ENCODE data around the gene ETS2.

Gene ETS2

GRCh38 chr21:38795475-38795874 is 10.3 kb upstream of the ETS2 start:
- DNase-seq (ENCODE audit: low spot score) (no peak), ATAC-seq (ENCODE audit: low read depth) (no peak)
- H3K36me3 ChIP-seq (ENCODE audit: low read depth), result no peaks in the 10 kb centered on the region
- H3K27me3 ChIP-seq (ENCODE audit: insufficient read depth, poor library complexity, severe bottlenecking), result no peaks in the 10 kb centered on the region
- H3K27ac ChIP-seq (ENCODE audit: poor library complexity, severe bottlenecking), result no peak overlapping the region
- H3K9me3 ChIP-seq (ENCODE audit: severe bottlenecking), result no peaks in the 10 kb centered on the region
- TF ChIP-seq, protein P1, sequence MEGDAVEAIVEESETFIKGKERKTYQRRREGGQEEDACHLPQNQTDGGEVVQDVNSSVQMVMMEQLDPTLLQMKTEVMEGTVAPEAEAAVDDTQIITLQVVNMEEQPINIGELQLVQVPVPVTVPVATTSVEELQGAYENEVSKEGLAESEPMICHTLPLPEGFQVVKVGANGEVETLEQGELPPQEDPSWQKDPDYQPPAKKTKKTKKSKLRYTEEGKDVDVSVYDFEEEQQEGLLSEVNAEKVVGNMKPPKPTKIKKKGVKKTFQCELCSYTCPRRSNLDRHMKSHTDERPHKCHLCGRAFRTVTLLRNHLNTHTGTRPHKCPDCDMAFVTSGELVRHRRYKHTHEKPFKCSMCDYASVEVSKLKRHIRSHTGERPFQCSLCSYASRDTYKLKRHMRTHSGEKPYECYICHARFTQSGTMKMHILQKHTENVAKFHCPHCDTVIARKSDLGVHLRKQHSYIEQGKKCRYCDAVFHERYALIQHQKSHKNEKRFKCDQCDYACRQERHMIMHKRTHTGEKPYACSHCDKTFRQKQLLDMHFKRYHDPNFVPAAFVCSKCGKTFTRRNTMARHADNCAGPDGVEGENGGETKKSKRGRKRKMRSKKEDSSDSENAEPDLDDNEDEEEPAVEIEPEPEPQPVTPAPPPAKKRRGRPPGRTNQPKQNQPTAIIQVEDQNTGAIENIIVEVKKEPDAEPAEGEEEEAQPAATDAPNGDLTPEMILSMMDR (IDR thresholded peaks at IDR 0.05; ENCODE audit: poor library complexity, severe bottlenecking), result no peak
- H3K4me1 ChIP-seq (ENCODE audit: insufficient read depth, poor library complexity, severe bottlenecking), result peaks cover 42% of the 10 kb centered on the region
- no peak overlapping the region for H3K4me3 ChIP-seq (ENCODE audit: severe bottlenecking)

GRCh38 chr21:38796424-38796823 is 9.3 kb upstream of the ETS2 start:
- TF ChIP-seq, protein P1 (IDR thresholded peaks at IDR 0.05; ENCODE audit: poor library complexity, severe bottlenecking), result peak; percentile 67
- no peaks in the 10 kb centered on the region for H3K9me3 ChIP-seq (ENCODE audit: severe bottlenecking)
- no peaks in the 10 kb centered on the region for H3K36me3 ChIP-seq (ENCODE audit: low read depth)
- peaks cover 51% of the 10 kb centered on the region for H3K4me1 ChIP-seq (ENCODE audit: insufficient read depth, poor library complexity, severe bottlenecking)
- no peak overlapping the region for H3K4me3 ChIP-seq (ENCODE audit: severe bottlenecking)
- peak; percentile 20; the same call in 2 of the 3 replicates for ATAC-seq (ENCODE audit: low read depth)
- H3K27ac ChIP-seq (ENCODE audit: poor library complexity, severe bottlenecking), result peak overlapping the region; percentile 93
- no peak for DNase-seq (ENCODE audit: low spot score)
- H3K27me3 ChIP-seq (ENCODE audit: insufficient read depth, poor library complexity, severe bottlenecking), result no peaks in the 10 kb centered on the region

DNA sequence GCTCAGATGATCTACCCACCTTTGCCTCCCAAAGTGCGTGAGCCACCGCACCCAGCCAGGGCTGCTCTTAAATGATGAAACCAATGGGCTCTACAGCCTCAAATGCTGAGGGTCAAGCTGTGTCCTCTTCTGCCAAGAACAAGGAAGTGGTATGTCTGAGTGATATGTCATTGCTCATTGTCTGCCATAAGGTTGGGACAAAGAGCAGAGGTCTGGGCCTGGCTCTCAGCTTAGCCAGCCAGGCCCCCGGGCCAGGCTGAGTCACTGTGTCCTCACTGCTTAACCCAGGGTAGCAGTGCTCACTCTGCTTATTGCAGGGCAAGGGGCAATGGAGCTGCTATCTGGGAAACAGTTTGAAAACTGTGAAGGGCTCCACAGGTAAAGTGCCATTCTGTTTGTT is 8.3 kb upstream of the ETS2 start:
- ATAC-seq (ENCODE audit: low read depth) (peak; percentile 45), DNase-seq (ENCODE audit: low spot score) (no peak)
- Histone ChIP-seq H3K36me3 (ENCODE audit: low read depth) (no peaks in the 10 kb centered on the region), H3K9me3 (ENCODE audit: severe bottlenecking) (no peaks in the 10 kb centered on the region), H3K27me3 (ENCODE audit: insufficient read depth, poor library complexity, severe bottlenecking) (no peaks in the 10 kb centered on the region), H3K27ac (ENCODE audit: poor library complexity, severe bottlenecking) (peak overlapping the region; percentile 93), H3K4me3 (ENCODE audit: severe bottlenecking) (no peak overlapping the region), H3K4me1 (ENCODE audit: insufficient read depth, poor library complexity, severe bottlenecking) (peaks cover 62% of the 10 kb centered on the region)
- TF ChIP-seq, protein P1 (IDR thresholded peaks at IDR 0.05; ENCODE audit: poor library complexity, severe bottlenecking), result no peak

- no peak for DNase-seq (ENCODE audit: low spot score)
- no peak overlapping the region for H3K4me3 ChIP-seq (ENCODE audit: severe bottlenecking)
- no peaks in the 10 kb centered on the region for H3K36me3 ChIP-seq (ENCODE audit: low read depth)
- TF ChIP-seq, protein P1 (IDR thresholded peaks at IDR 0.05; ENCODE audit: poor library complexity, severe bottlenecking), result no peak
- peak overlapping the region; percentile 93 for H3K27ac ChIP-seq (ENCODE audit: poor library complexity, severe bottlenecking)
- H3K9me3 ChIP-seq (ENCODE audit: severe bottlenecking), result no peaks in the 10 kb centered on the region
- H3K4me1 ChIP-seq (ENCODE audit: insufficient read depth, poor library complexity, severe bottlenecking), result peaks cover 68% of the 10 kb centered on the region
- no peak for ATAC-seq (ENCODE audit: low read depth)
- no peaks in the 10 kb centered on the region for H3K27me3 ChIP-seq (ENCODE audit: insufficient read depth, poor library complexity, severe bottlenecking)
Observed at GRCh38 chr21:38798081-38798480, 7.6 kb upstream of the ETS2 start.

- peak; percentile 75 for ATAC-seq (ENCODE audit: low read depth)
- Histone ChIP-seq H3K27me3 (ENCODE audit: insufficient read depth, poor library complexity, severe bottlenecking) (no peaks in the 10 kb centered on the region), H3K36me3 (ENCODE audit: low read depth) (no peaks in the 10 kb centered on the region), H3K27ac (ENCODE audit: poor library complexity, severe bottlenecking) (peak overlapping the region; percentile 93), H3K4me1 (ENCODE audit: insufficient read depth, poor library complexity, severe bottlenecking) (peaks cover 71% of the 10 kb centered on the region), H3K9me3 (ENCODE audit: severe bottlenecking) (no peaks in the 10 kb centered on the region), H3K4me3 (ENCODE audit: severe bottlenecking) (no peak overlapping the region)
- DNase-seq (ENCODE audit: low spot score), result peak; percentile 95
- TF ChIP-seq, protein P1 (IDR thresholded peaks at IDR 0.05; ENCODE audit: poor library complexity, severe bottlenecking), result no peak
Observed at GRCh38 chr21:38798481-38798882, 7.2 kb upstream of the ETS2 start.
